ENCODE measurements around the gene ATP1B3.

- TF ChIP-seq ZNF155 (tag by site-specific recombination; IDR thresholded peaks at IDR 0.05), result no peak
- TF ChIP-seq ZNF138 (tag by site-specific recombination; IDR thresholded peaks at IDR 0.05; ENCODE audit: borderline replicate concordance), result no peak
- TF ChIP-seq ZNF664 (tag by site-specific recombination; IDR thresholded peaks at IDR 0.05), result no peak
Observed at GRCh38 chr3:141846050-141846433, 30.4 kb upstream of the ATP1B3 start.
